Sciatic nerve (tissue), 2 donors: ENCODE measurements around the gene KREMEN1. TPM values are rescaled to one million over a fixed set of nuclear protein-coding genes. Genes with fewer than 3 reads are reported as not detected.
"Not testable (repeated sequence)": the region's sequence is repeated elsewhere in the genome, so short reads cannot be mapped to it uniquely, and the experiment has no call there.

Experiments used
- ATAC-seq: fragments of 200-7000 bp; cut with Tn5 transposase; one replicate; pipeline ENCODE4 v1.9.1; 2020; ENCODE audit warnings: mild to moderate bottlenecking, moderate library complexity
- DNase-seq: peaks from one replicate; pipeline ENCODE4 v3.0.0-alpha.2; 2020; ENCODE audit warnings: low spot score
- intact Hi-C: fragments of 100-400 bp; cut with DNase I; formaldehyde crosslinking; loops from one replicate; pipeline ENCODE4 v1.14.2; 2022
- total RNA-seq: library from RNA; stranded (reverse); fragmentation: NEBNext Ultra II Directional; extraction: Animal tissue kit (Norgen Biotek cat#: 25700); gene quantifications from one replicate; pipeline ENCODE4 v1.2.1, GENCODE V29; 2021
- donor health status: DM: no; HTN: no; CAD: no.
- donor health status: DM: no; HTN: no; CAD: no.

KREMEN1 gene
- total RNA-seq, 1 donor from 2014 or later, result 21.5 TPM

DNA sequence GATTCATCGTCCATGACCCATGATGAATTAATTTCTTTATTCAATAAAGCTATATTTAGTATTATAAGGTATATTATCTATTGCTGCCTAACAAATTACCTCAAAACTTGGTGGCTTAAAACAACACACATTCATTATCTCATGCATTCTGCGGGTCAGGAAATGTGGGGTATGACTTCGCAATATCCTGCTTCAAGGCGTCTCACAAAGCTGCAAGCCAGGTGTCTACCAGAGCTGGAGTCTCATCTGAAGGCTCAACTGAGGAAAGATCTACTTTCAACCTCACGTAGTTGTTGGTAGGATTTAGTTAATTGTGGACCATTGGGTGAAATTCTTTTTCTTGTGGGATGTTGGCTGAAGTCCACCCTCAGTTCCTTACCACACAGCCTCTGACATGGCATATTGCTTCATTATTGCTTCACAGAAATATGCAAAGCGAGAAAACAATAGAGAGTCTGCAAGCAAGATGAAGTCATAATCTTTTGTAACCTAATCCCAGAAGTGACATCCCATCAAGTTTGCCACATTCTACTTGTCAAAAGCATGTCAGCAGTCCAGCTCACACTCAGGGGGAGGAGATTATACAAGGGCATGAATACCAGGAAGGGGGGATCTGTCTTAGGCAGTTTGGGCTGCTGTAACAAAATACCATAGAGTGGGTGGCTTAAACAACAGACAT lies 45.1 kb downstream of the KREMEN1 start:
- DNase-seq (no peak), ATAC-seq (peak; percentile 17)
- intact Hi-C loops, result no loop called here

GRCh38 chr22:29120098-29120912 lies 47.5 kb downstream of the KREMEN1 start:
- ATAC-seq, DNase-seq, intact Hi-C loops: not testable (repeated sequence)

DNA sequence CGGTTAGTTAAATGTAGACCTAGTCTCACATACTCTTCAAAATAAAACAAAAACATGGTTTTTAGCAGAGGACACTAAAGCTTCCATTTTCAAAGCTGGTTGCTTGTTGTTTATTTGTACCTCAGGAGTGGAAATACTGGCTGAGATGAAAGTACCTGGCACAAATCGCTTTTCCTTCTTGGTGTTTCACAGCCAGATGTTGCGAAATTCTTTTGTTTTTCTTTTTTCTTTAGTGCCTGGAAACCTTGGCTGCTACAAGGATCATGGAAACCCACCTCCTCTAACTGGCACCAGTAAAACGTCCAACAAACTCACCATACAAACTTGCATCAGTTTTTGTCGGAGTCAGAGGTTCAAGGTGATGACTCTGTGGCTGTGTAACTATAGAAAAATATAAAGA lies 48.3 kb downstream of the KREMEN1 start:
- intact Hi-C loops, result no loop called here
- ATAC-seq, result peak; percentile 70
- no peak for DNase-seq

DNA sequence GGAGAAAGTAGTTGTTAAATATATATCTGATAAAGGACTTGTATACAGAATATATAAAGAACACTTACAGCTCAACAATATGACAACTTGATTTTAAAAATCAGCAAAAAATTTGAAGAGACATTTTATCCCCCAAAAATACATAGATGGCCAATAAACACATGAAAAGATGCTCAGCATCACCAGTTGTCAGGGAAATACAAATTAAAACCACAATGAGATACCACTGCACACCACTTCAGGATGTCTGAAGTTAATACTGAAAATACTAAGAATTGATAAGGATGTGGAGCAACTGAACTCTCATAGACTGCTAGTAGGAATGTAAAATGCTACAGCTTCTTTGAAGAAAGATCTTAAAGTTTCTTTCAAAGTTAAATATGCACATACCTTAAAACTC lies 49.2 kb downstream of the KREMEN1 start:
- no peak for DNase-seq
- intact Hi-C loops, result no loop called here

DNA sequence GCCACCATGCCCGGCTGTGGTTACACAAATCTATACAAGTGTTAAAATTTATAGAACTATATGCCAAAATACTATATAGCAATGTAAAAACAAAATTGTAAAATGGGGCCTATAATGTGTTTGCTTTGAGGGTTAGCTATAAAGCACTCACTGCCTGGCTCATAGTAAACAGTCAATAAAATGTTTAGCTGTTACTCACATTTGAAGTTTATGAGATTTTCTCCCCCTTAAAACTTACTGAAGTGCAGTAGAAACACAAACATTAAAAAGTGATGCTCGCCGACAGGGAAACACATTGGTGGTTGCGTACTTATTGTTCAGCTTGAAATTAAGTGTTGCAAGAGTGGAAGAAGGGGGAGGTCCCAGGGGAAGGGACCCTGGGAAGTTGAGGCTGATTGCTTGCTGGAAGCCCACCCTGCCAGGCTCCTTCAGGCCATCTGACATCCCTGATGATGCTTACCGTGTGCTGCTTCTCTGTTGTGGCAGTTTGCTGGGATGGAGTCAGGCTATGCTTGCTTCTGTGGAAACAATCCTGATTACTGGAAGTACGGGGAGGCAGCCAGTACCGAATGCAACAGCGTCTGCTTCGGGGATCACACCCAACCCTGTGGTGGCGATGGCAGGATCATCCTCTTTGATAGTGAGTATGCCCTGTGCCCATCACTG lies 52.1 kb downstream of the KREMEN1 start:
- intact Hi-C loops, result no loop called here
- ATAC-seq (peak; percentile 62), DNase-seq (no peak)

More for the DNA sequence above, 49.2 kb downstream of the KREMEN1 start:
- ATAC-seq, result no peak

DNA sequence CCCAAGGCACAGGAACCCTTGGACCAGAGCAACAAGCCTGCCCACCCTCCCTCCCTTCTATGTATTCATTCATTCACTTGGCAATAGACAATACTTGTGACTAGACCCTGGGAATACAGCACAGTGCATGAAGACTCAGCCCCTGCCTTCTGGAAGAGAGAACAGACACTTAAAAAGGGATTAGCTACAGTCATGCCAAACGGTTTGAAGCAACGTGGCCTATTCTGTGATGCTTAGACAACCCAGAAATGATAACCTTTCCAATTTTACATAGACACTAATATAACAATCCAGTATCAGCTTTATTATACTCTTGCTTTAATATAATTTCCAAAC lies 52.6 kb downstream of the KREMEN1 start:
- ATAC-seq (peak; percentile 20), DNase-seq (no peak)
- intact Hi-C loops, result no loop called here

GRCh38 chr22:29125844-29126243 lies 53.0 kb downstream of the KREMEN1 start:
- ATAC-seq (no peak), DNase-seq (no peak)
- intact Hi-C loops, result no loop called here

DNA sequence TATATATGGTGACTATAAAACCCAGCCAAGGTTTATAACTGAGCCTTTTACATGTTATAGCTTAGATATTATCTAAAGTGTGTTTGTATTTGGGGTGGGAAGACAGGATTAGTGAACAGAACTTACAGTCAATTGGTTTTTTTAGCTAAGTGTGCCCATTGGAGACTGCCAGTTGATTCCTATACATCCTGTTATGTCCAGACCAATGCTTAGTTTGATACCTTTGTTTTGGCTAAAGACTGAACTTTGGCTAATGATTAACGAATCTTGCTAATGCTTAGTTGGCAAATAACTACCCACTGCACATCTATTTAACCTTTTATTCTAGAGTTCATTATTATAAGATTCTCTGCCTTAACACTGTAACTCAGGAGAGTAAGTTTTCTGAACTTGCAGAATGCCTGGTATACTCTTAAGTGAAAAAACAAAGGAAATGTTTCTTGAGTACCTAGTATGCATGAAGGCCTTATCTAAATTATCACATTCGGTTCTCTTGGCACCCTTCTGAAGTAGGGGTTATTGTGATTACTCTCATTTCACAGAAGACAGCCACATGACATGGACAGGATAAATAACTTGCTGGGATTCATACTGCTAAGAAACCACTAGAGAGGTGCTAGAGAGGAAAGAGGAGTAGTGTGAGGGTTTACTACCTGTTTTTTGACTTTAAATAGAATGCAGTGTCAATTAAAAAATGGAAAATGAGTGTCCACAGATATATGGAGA lies 54.0 kb downstream of the KREMEN1 start:
- ATAC-seq (no peak), DNase-seq (no peak)
- intact Hi-C loops, result no loop called here

GRCh38 chr22:29128891-29129807 lies 56.3 kb downstream of the KREMEN1 start:
- intact Hi-C loops, result no loop called here
- DNase-seq (no peak), ATAC-seq (peak; percentile 76)

GRCh38 chr22:29129808-29130140 lies 56.9 kb downstream of the KREMEN1 start:
- DNase-seq (no peak), ATAC-seq (peak; percentile 33)
- intact Hi-C loops, result no loop called here

DNA sequence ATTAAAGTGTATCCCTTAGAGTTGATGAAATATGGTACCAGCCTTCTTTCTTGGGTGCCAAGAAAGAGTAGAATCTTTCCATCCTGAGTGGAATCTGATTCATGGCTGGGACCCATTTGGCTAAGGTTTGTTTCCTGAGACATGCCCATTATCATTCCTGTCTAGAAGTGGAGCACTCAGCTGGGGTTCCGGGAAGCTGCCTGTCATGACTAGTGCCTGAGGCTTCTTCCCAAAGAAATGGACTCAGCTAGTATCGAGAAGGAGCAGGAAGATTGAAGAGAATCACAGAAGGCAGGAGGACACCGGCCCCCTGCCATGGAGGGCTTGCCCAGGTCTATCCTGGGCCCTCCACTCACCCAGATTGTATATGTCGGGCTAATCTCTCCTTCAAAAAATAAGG lies 57.6 kb downstream of the KREMEN1 start:
- DNase-seq, result no peak
- intact Hi-C loops, result no loop called here
- no peak for ATAC-seq

DNA sequence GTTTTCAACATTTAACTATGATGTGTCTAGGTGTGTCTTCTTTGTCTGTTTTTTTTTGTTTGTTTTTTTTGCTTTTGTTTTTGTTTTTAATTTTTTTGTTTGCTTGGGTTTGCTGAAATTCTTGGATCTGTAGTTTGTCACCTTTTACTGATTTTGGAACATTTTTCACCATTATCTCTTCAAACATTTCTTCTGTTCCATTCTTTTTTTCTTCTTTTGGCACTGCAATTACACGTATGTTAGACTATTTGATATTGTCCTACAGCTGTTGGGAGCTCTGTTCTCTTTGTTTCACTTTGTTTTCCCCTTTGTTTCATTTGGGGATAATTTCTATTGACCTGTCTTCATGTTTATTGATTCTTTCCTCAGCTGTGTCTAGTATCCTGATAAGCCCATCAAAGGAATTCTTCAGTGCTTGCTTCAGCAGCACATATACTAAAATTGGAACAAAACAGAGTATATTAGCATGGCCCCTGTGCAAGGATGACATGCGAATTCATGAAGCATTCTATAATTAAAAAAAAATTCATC lies 60.8 kb downstream of the KREMEN1 start:
- DNase-seq, result no peak
- no peak for ATAC-seq
- intact Hi-C loops, result no loop called here

- no peak for ATAC-seq
- no peak for DNase-seq
- intact Hi-C loops, result no loop called here
Observed at GRCh38 chr22:29134448-29134847, 61.6 kb downstream of the KREMEN1 start.

DNA sequence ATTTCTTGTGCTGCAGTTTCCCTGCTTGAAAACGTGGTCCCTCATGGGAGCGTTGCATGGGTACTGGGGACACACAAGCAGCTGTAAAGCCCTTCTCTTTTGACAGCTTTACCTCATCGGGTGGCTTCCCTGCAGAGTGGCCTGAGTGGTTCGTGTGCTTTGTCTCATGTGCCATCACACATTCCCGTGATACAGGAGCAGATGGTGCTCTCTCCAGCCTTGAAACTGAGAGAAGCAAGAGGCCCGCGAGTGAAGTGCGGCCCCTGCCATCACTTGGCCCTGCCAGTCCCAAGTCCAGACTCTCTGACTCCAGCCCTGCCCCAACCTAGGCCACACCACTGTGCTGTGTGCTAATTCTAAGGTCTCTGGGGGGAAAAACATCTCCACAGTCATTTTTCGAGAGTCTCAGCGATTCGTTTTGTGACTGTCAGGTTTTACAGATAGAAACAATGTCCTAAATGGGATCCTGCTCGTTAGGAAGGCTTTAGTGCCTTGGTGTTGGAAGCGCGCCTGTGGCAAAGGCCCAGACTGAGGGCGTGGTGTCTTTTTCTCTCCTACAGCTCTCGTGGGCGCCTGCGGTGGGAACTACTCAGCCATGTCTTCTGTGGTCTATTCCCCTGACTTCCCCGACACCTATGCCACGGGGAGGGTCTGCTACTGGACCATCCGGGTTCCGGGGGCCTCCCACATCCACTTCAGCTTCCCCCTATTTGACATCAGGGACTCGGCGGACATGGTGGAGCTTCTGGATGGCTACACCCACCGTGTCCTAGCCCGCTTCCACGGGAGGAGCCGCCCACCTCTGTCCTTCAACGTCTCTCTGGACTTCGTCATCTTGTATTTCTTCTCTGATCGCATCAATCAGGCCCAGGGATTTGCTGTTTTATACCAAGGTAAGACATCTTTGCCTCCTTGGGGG lies 64.2 kb downstream of the KREMEN1 start:
- DNase-seq (no peak), ATAC-seq (no peak)
- intact Hi-C loops, result no loop called here

DNA sequence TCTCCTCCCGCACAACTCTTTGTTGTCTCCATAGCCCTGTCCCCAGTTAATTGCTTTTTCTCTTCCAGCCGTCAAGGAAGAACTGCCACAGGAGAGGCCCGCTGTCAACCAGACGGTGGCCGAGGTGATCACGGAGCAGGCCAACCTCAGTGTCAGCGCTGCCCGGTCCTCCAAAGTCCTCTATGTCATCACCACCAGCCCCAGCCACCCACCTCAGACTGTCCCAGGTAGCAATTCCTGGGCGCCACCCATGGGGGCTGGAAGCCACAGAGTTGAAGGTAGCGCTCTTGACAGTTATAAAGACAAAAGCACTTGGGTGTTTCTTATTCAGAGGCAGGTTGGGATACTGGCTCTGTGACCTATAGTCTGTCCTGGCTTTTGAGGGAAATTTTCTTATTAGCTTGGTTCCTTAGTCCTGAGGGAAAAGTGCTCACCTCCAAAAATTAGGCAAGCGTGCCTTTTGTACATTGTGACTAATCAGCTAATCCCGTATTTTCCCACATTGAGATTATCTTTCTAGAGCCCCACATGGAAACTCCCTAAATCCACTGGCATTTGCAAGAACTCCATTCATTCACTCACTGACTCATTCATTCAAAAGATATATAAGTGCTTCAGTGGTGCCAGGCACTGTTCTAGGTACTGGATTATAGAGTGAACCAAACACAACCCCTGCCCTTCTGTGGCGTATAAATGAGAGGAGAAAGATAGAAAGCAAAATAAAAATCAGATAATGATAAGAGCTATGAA lies 65.9 kb downstream of the KREMEN1 start:
- DNase-seq (no peak), ATAC-seq (no peak)
- intact Hi-C loops, result no loop called here

DNA sequence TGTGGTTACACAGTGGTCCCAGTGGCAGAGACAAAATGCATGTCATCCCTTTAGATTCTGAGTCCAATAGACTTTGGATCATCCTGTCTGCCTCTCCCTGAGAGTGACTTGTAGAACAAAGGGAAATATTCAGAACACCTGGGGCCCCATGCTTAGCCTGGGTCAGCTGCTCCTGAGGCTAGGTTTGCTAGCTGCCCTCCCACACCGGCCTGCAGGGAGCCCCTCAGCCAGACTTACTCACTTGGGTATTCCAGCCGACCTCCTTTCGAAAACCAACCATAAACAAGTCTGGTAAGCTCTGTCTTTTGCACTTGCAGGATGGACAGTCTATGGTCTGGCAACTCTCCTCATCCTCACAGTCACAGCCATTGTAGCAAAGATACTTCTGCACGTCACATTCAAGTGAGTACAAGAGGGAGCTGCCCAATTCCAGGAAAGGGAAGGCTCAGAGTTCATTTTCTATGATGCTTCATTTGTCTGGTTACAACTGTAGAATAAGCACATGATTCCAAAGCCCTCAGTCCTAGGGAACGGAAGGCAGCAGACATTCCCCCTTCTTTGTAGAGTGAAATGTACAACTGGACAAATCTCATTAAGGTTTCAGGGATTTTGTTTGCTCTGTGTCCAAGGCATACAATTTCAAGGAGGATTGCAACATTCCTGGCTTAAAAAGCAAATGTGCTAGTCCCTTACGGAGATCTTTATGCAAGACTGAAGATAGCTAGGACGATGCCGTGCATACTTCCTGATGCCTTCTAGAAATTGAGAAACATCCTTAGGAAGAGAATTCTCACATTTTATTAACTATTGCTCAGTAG lies 67.3 kb downstream of the KREMEN1 start:
- intact Hi-C loops, result no loop called here
- DNase-seq, result no peak
- peak; percentile 87 for ATAC-seq
